SH-SY5Y (cell line): ENCODE results near the gene NCAPD2.

Source experiments
- GATA2 ChIP-seq: IDR thresholded peaks from 2 replicates; pipeline ENCODE4 v1.6.1; 2011; ENCODE audit warnings: mild to moderate bottlenecking, low read depth, low read length
- GATA3 ChIP-seq: IDR thresholded peaks from 2 replicates; pipeline ENCODE4 v1.6.1; 2011; ENCODE audit warnings: low read depth, mild to moderate bottlenecking, low read length, moderate library complexity

- TF ChIP-seq GATA3 (no peak), GATA2 (no peak)
Observed at GRCh38 chr12:6532927-6533652, 39.2 kb downstream of the NCAPD2 start.
